Hypothalamus (tissue), 51 donors: Measurements from ENCODE around the gene SH3D19.
A peak's percentile ranks its signal among the peaks of the same experiment; 100 is the strongest.

Source experiments
- DNase-seq, 51 donors: peaks; one replicate each; lab custom pipeline; 2025; lab: John Stamatoyannopoulos, UW

SH3D19 gene

GRCh38 chr4:151202381-151202780 is 123.0 kb downstream of the SH3D19 start:
- DNase-seq = no peak

GRCh38 chr4:151199319-151200190 is 125.8 kb downstream of the SH3D19 start:
- peak in 40 of 51 donors; percentile 2 to 79 (median 46) for DNase-seq

GRCh38 chr4:151198748-151199147 is 126.7 kb downstream of the SH3D19 start:
- DNase-seq = peak in 1 of 51 donors; percentile 28

- DNase-seq = peak in 1 of 51 donors; percentile 17
Measured at GRCh38 chr4:151197247-151197646, 128.2 kb downstream of the SH3D19 start.

- DNase-seq = no peak
Measured at GRCh38 chr4:151195801-151196200, 129.6 kb downstream of the SH3D19 start.

- DNase-seq = no peak
Measured at GRCh38 chr4:151193414-151193813, 132.0 kb downstream of the SH3D19 start.

GRCh38 chr4:151192556-151193235 is 132.7 kb downstream of the SH3D19 start:
- no peak for DNase-seq

GRCh38 chr4:151184523-151185458 is 140.6 kb downstream of the SH3D19 start:
- DNase-seq = no peak

- DNase-seq = no peak
Measured at GRCh38 chr4:151182455-151182996, 142.9 kb downstream of the SH3D19 start.

GRCh38 chr4:151176685-151177084 is 148.7 kb downstream of the SH3D19 start:
- DNase-seq = peak in 1 of 51 donors; percentile 8

GRCh38 chr4:151175754-151176631 is 149.4 kb downstream of the SH3D19 start:
- DNase-seq = no peak

- no peak for DNase-seq
Measured at GRCh38 chr4:151175233-151175632, 150.2 kb downstream of the SH3D19 start.

GRCh38 chr4:151174784-151175183 is 150.6 kb downstream of the SH3D19 start:
- no peak for DNase-seq

- no peak for DNase-seq
Measured at GRCh38 chr4:151173871-151174270, 151.5 kb downstream of the SH3D19 start.

- DNase-seq = no peak
Measured at GRCh38 chr4:151169900-151170299, 155.5 kb downstream of the SH3D19 start.

- peak in 30 of 51 donors; percentile 1 to 79 (median 30) for DNase-seq
Measured at GRCh38 chr4:151169223-151169622, 156.2 kb downstream of the SH3D19 start.

GRCh38 chr4:151167561-151167960 is 157.8 kb downstream of the SH3D19 start:
- no peak for DNase-seq

- DNase-seq = no peak
Measured at GRCh38 chr4:151166636-151167035, 158.8 kb downstream of the SH3D19 start.

- DNase-seq = no peak
Measured at GRCh38 chr4:151165205-151166000, 160.0 kb downstream of the SH3D19 start.
